Hepatocyte (in vitro differentiated cells): Measurements from ENCODE around the gene SLC17A2. TPM values are rescaled to one million over a fixed set of nuclear protein-coding genes. Genes with fewer than 3 reads are reported as not detected.

Experiments used
- DNase-seq: peaks from one replicate; pipeline ENCODE4 v3.0.0-alpha.2; 2016; ENCODE audit warnings: low spot score
- H2AFZ ChIP-seq: fragments of 200-600 bp; sonication (generic); 2 replicates; pipeline ENCODE4 v1.6.0; 2016; ENCODE audit warnings: antibody characterized with exemption, mild to moderate bottlenecking
- H3K27ac ChIP-seq: fragments of 200-600 bp; sonication (generic); 2 replicates; pipeline ENCODE4 v1.5.1; 2016; ENCODE audit warnings: mild to moderate bottlenecking
- H3K27me3 ChIP-seq: fragments of 200-600 bp; sonication (generic); 2 replicates; pipeline ENCODE4 v1.6.1; 2016
- H3K36me3 ChIP-seq: fragments of 200-600 bp; sonication (generic); replicated peaks from 2 replicates; pipeline ENCODE4 v1.5.1; 2016; ENCODE audit warnings: low read depth; ENCODE audit not compliant: insufficient read depth
- H3K4me1 ChIP-seq: fragments of 200-600 bp; sonication (generic); 2 replicates; pipeline ENCODE4 v1.5.1; 2016; ENCODE audit warnings: mild to moderate bottlenecking, moderate library complexity; ENCODE audit not compliant: insufficient read depth
- H3K4me2 ChIP-seq: fragments of 200-600 bp; sonication (generic); 2 replicates; pipeline ENCODE4 v1.6.0; 2016
- H3K4me3 ChIP-seq: fragments of 200-600 bp; sonication (generic); 2 replicates; pipeline ENCODE4 v1.5.1; 2016; ENCODE audit warnings: mild to moderate bottlenecking
- H3K79me2 ChIP-seq: fragments of 200-600 bp; sonication (generic); 2 replicates; pipeline ENCODE4 v1.6.0; 2017; ENCODE audit warnings: mild to moderate bottlenecking
- H3K9me2 ChIP-seq: fragments of 200-600 bp; sonication (generic); replicated peaks from 2 replicates; pipeline ENCODE4 v1.6.0; 2017; ENCODE audit warnings: mild to moderate bottlenecking; ENCODE audit not compliant: insufficient read depth
- H3K9me3 ChIP-seq: fragments of 200-600 bp; sonication (generic); 2 replicates; pipeline ENCODE4 v1.5.1; 2016; ENCODE audit warnings: low read depth, mild to moderate bottlenecking
- H4K20me1 ChIP-seq: fragments of 200-600 bp; sonication (generic); 2 replicates; pipeline ENCODE4 v1.6.0; 2016; ENCODE audit warnings: mild to moderate bottlenecking; ENCODE audit not compliant: insufficient read depth, poor library complexity, severe bottlenecking
- EZH2 ChIP-seq: fragments of 200-600 bp; sonication (generic); IDR thresholded peaks from 2 replicates; pipeline ENCODE4 v1.6.1; 2016; ENCODE audit warnings: antibody characterized with exemption, mild to moderate bottlenecking, borderline replicate concordance
- EZH2phosphoT487 ChIP-seq: fragments of 200-600 bp; sonication (generic); IDR thresholded peaks from one replicate; pipeline ENCODE4 v1.6.1; 2018; ENCODE audit warnings: antibody characterized with exemption, mild to moderate bottlenecking, low read depth, moderate library complexity; ENCODE audit not compliant: unreplicated experiment, severe bottlenecking
- WGBS: methylation state at CpG from one replicate; pipeline ENCODE4 v1.1.6; 2016; ENCODE audit warnings: low lambda C conversion rate; ENCODE audit errors: missing lambda C conversion rate; 5-methylcytosine and 5-hydroxymethylcytosine counted together
- polyA plus RNA-seq: library from polyadenylated mRNA; unstranded; fragments of >200 nt; fragmentation: Nextera tagmentation; extraction: Ambion mirVana; gene quantifications from 2 replicates; pipeline ENCODE4 v1.2.1, GENCODE V29; 2016
- total RNA-seq: library from RNA; depleted of rRNA; stranded (reverse); fragments of >200 nt; gene quantifications from 2 replicates; pipeline ENCODE4 v1.2.3, GENCODE V29; 2014
- TF ChIP-seq, protein P1 (sequence below): fragments of 200-600 bp; sonication (generic); IDR thresholded peaks from 2 replicates; pipeline ENCODE4 v1.5.1; 2016; ENCODE audit warnings: antibody characterized with exemption, mild to moderate bottlenecking; ENCODE audit not compliant: poor library complexity

The SLC17A2 gene
- total and polyA plus RNA-seq, 2 experiments from 2014 or later, result 2.8 to 6.4 TPM

DNA sequence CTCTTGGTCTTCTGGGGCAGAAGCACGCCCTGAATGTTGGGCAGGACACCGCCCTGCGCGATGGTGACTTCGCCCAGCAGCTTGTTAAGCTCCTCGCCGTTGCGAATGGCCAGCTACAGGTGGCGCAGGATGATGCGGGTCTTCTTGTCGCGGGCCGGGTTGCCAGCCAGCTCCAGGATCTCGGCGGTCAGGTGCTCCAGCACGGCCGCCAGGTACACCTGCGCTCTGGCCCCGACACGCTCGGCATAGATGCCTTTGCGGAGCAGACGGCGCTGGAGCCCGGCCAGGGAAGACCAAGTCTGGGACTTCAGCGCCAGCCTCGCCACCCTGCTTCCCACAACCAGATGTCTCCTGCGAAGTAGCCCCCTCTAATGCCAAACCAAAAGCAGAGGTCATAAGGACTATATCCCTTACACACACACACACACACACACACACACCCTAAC is 48.4 kb downstream of the SLC17A2 start:
- Histone ChIP-seq H3K27me3 (no peaks in the 10 kb centered on the region), H3K27ac (no peak overlapping the region), H3K36me3 (no peaks in the 10 kb centered on the region), H3K9me2 (no peaks in the 10 kb centered on the region), H2AFZ (no peak overlapping the region), H3K4me1 (no peaks in the 10 kb centered on the region), H3K79me2 (no peaks in the 10 kb centered on the region), H3K4me3 (no peak overlapping the region), H3K9me3 (no peaks in the 10 kb centered on the region), H4K20me1 (no peaks in the 10 kb centered on the region), H3K4me2 (peak overlapping the region; percentile 56)
- TF ChIP-seq, protein P1, sequence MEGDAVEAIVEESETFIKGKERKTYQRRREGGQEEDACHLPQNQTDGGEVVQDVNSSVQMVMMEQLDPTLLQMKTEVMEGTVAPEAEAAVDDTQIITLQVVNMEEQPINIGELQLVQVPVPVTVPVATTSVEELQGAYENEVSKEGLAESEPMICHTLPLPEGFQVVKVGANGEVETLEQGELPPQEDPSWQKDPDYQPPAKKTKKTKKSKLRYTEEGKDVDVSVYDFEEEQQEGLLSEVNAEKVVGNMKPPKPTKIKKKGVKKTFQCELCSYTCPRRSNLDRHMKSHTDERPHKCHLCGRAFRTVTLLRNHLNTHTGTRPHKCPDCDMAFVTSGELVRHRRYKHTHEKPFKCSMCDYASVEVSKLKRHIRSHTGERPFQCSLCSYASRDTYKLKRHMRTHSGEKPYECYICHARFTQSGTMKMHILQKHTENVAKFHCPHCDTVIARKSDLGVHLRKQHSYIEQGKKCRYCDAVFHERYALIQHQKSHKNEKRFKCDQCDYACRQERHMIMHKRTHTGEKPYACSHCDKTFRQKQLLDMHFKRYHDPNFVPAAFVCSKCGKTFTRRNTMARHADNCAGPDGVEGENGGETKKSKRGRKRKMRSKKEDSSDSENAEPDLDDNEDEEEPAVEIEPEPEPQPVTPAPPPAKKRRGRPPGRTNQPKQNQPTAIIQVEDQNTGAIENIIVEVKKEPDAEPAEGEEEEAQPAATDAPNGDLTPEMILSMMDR, result no peak
- TF ChIP-seq EZH2 (no peak), EZH2phosphoT487 (no peak)
- 68% methylated on average over 28 of the region's 28 CpGs for whole genome bisulfite sequencing
- DNase-seq, result peak; percentile 30

DNA sequence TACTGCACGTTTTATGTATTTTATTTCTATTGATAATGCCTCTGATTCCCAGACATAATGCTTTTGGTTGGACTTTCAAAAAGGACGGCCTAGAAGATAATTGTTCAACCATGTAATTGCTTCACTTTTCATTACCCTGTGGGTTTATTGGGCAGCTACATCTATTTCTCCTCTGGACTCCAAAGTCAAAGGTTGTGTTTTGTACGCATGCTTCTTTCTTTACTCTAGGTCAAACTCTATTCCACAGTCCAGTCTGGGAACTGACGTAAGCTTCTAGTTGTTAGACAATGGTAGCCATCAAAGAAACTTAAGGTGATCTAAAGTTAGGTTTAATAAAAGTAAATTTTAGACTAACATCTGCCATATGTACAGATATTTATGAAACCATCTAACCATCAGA is 49.9 kb downstream of the SLC17A2 start:
- Histone ChIP-seq H3K4me3 (no peak overlapping the region), H3K9me2 (no peaks in the 10 kb centered on the region), H3K4me2 (no peak overlapping the region), H3K79me2 (no peaks in the 10 kb centered on the region), H3K36me3 (no peaks in the 10 kb centered on the region), H3K27ac (no peak overlapping the region), H3K27me3 (no peaks in the 10 kb centered on the region), H4K20me1 (no peaks in the 10 kb centered on the region), H2AFZ (no peak overlapping the region), H3K9me3 (no peaks in the 10 kb centered on the region), H3K4me1 (no peaks in the 10 kb centered on the region)
- DNase-seq, result no peak
- 86% methylated on average over 4 of the region's 4 CpGs for WGBS
- TF ChIP-seq, protein P1, result no peak
- TF ChIP-seq EZH2, result no peak
- TF ChIP-seq EZH2phosphoT487, result no peak

DNA sequence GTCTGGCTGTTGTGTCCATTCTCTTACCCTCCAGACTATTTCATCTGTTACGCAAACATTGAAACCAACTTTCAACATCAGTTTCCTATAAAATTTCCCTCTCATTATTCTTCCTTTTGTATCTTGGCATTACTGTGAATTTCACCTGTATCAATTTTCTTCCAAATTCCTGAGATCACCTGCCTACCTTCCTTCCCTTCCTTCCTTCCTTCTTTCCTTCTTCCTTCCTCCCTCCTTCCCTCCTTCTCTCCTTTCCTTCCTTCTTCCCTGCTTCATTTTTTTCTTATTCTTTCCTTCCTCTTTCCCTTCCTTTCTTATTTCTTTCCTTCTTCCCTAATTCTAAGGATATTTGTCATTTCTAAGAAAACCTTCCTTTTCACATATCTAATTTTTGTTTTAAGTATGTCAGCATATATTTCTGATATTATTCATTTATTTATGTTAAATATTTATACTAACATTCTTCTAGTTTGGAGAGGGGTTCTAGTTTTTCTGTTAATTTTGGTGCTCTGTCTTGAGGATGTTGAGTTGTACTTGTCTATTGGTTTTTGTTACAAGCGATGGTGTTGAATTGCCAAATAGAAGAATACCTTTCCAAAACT is 51.7 kb downstream of the SLC17A2 start:
- WGBS, result 100% methylated on average over 2 of the region's 2 CpGs
- TF ChIP-seq EZH2, result no peak
- H3K27ac ChIP-seq, result no peak overlapping the region

DNA sequence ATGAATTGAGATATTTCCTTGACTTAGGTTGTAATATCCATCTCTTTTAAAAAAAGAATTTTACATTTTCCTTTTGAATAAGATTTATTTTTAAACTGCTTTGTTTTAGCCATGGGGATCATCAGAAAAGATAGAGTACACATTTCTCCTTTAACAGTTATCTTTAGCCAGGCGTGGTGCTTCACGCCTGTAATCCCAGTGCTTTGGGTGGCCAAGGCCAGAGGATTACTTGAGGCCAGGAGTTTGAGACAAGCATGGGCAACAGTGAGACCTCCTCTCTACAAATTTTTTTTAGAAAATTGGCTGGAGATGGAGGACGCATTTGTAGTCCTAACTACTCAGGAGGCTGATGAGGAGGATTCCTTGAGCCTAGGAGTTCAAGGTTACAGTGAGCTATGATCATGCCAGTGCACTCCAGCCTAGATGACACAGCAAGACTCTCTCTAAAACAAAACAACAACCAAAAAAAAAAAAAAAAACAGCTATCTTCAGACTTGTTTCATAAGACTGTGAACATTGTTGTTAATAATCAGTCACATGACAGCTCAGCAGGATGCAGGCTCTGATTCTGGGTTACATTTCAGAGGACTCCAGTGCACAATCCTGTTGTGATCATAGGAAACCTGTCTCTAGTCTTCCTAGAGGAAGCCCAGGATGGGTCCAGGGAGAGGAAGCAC is 54.4 kb downstream of the SLC17A2 start:
- H3K27me3 ChIP-seq, result no peaks in the 10 kb centered on the region
- 77% methylated on average over 3 of the region's 3 CpGs for WGBS
- TF ChIP-seq, protein P1, result no peak
- no peaks in the 10 kb centered on the region for H3K9me2 ChIP-seq
- no peak overlapping the region for H3K4me3 ChIP-seq
- no peaks in the 10 kb centered on the region for H4K20me1 ChIP-seq
- H3K9me3 ChIP-seq, result no peaks in the 10 kb centered on the region
- no peak overlapping the region for H3K4me2 ChIP-seq
- DNase-seq, result no peak
- no peak overlapping the region for H3K27ac ChIP-seq
- H3K36me3 ChIP-seq, result no peaks in the 10 kb centered on the region
- H3K4me1 ChIP-seq, result no peaks in the 10 kb centered on the region
- no peak overlapping the region for H2AFZ ChIP-seq
- H3K79me2 ChIP-seq, result no peaks in the 10 kb centered on the region

More for the DNA sequence above, 51.7 kb downstream of the SLC17A2 start:
- no peaks in the 10 kb centered on the region for H4K20me1 ChIP-seq
- no peaks in the 10 kb centered on the region for H3K9me3 ChIP-seq
- no peaks in the 10 kb centered on the region for H3K36me3 ChIP-seq
- H3K4me2 ChIP-seq, result no peak overlapping the region
- no peak overlapping the region for H2AFZ ChIP-seq
- H3K79me2 ChIP-seq, result no peaks in the 10 kb centered on the region
- DNase-seq, result no peak
- no peaks in the 10 kb centered on the region for H3K27me3 ChIP-seq
- no peaks in the 10 kb centered on the region for H3K9me2 ChIP-seq
- H3K4me3 ChIP-seq, result no peak overlapping the region
- no peaks in the 10 kb centered on the region for H3K4me1 ChIP-seq
